NCI-H226 (cell line): Measurements from ENCODE around the gene TSSK2.

Experiments
- DNase-seq: peaks from one replicate; pipeline ENCODE4 v3.0.0-alpha.2; 2015

TSSK2 gene

GRCh38 chr22:19106886-19107729 is 24.0 kb upstream of the TSSK2 start:
- no peak for DNase-seq

GRCh38 chr22:19107730-19108074 is 23.4 kb upstream of the TSSK2 start:
- DNase-seq, result no peak

DNA sequence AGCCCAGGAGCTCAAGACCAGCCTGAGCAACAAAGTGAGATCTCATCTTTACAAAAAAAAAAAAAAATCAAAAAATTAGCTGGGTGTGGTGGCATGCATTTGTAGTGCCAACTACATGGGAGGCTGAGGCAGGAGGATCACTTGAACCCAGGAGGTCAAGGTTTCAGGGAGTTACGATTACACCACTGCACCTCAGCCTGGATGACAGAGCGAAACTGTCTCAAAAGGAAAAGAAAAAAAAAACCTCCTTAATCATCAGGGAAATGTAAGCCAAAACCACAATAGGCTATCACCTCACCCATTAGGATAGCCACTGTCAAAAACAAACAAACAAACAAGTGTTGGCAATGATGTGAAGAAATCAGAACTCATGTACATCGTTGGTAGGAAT is 22.3 kb upstream of the TSSK2 start:
- DNase-seq, result no peak

- DNase-seq, result peak; percentile 59
Observed at GRCh38 chr22:19109198-19110063, 21.7 kb upstream of the TSSK2 start.

- DNase-seq, result no peak
Observed at GRCh38 chr22:19110064-19110458, 21.0 kb upstream of the TSSK2 start.

- no peak for DNase-seq
Observed at GRCh38 chr22:19110646-19111045, 20.5 kb upstream of the TSSK2 start.

GRCh38 chr22:19111140-19111539 is 20.0 kb upstream of the TSSK2 start:
- DNase-seq, result no peak

DNA sequence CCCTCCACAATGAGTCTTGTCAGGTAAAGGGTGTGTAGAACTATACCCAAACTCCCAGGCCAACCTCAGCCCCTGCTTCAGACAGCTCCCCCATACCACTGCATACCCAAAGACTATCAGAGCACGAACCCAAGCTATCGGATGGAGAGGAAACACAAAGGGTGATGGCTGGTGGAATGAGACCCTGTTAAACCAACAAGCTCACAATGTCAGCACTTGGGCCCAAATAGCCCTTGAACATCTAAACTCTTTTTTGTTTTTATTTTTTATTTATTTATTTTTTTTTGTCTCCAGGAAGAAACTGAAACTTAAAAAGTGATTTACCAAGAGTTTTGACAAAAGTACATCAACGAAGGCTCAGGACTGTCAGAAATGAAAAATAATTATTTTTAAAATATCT is 19.5 kb upstream of the TSSK2 start:
- no peak for DNase-seq

DNA sequence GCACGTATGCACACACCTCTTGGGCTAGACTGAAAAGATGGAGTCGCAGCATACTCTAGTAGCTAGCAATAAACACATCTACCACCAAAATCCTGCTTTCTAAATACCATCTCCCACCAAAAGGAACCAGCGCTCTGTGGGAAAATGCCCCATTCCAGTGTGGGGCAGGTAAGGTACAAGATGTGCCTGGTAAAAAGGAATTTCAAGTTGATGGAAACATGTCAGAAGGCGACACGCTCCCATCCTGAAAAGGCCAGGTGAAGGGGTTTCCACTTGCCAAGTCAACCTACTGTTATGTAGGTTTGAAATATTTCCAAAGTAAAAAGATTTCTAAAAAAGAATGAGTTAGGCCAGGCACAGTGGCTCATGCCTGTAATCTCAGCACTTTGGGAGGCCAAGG is 17.7 kb upstream of the TSSK2 start:
- DNase-seq, result no peak

DNA sequence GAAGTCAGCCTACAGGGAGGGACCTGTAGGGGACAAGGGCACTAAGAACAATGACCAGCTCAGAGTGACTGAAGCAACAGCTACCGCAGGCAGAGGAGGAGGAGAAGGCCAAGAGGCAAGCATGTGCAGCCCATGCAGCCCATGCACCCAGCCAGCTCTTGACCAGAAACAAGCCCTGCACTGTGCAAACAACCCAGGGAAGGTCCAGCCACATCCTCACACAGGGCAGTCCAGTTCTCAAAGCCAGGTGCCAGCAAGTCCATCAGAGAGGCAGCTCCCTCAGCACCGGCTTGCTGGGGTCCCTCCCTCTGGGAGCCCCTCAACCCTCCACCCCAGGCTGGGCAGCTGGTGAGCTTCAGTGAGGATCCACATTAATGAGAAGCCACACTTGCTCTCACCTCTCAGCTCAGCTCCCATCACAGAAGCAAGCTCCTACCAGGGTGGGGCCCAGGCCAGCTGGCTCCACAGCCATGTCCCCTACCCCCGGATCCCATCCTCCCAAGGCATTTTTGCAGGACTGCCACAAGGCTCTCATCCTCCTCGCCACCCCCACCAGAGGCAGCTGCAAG is 16.0 kb upstream of the TSSK2 start:
- no peak for DNase-seq

DNA sequence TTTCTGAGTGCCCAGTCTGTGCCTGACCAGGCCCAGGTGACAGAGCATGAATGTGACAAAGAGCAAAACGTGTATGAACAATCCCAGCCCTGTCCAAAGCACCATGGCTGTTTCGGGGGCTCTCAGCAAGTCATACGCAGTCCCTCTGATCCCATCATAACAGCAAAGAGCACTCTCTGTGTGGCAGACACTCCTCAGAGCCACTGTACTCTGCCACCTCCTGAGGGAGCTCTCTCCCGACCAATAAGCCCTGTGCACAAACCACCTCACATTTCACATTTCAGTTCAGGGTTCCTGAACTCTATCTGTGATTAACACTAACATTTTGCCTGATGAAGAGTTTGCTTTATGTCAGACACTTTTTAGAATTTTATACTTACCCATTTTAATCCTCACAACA is 15.5 kb upstream of the TSSK2 start:
- DNase-seq, result no peak

DNA sequence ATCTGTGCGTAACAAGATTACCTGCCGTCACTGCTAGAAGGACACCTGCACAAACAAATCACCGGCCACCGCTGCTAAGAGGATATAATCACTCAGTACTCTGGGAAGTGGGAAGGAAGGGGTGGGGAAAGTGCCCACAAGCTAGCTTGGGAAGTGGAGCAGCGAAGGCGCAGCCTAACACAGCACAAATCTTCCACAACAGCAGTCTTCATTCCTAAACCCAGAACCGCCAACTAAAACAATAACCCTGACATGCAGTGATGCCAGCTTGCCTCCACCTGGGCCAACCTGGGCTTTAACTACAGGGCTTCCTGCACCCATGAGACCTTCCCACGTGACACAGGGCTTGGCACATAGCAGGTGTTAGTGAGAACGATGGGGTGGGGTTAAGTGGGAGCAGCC is 14.0 kb upstream of the TSSK2 start:
- DNase-seq, result no peak

- no peak for DNase-seq
Observed at GRCh38 chr22:19118329-19118880, 12.7 kb upstream of the TSSK2 start.

GRCh38 chr22:19119949-19120348 is 11.2 kb upstream of the TSSK2 start:
- no peak for DNase-seq

- DNase-seq, result peak; percentile 48
Observed at GRCh38 chr22:19120829-19121630, 10.1 kb upstream of the TSSK2 start.

- no peak for DNase-seq
Observed at GRCh38 chr22:19121631-19122142, 9.4 kb upstream of the TSSK2 start.

DNA sequence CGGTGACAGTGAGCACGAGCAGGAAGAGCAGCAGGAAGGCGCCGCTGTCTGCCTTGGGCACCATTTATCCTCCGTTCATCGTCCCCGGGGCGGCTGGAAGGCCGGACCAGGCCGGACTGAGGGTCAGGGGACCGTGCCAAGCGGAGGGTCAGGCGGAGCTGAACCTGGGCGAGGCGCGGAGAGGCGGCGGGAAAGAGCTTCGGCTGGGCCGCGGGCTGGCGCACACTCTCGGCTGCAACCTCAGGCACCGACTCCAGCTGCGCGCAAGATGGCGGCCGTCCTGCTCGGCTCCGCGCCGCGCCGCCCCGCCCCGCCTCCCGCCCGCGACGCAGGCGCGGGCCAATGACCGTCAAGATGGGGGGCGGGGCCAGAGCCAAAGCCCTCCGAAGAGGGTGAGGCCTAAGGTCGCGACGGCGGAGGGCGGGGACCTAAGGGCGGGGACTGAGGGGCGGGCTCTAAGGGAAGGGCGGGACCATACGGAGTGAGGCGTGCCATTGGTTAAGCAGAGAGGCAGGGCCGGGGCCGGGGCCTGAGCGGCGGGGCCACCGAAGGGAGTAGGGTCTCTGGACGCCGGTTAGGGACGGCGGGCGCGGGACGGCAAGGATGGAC is 8.9 kb upstream of the TSSK2 start, which contains the start of gene DGCR2:
DGCR2 (minus strand) TSS at position 270 of the 609 bp plus-strand sequence; CDS start at position 64, 206 bp downstream.
- peak; percentile 68 for DNase-seq

- no peak for DNase-seq
Observed at GRCh38 chr22:19122752-19123492, 8.2 kb upstream of the TSSK2 start.

- no peak for DNase-seq
Observed at GRCh38 chr22:19123936-19124335, 7.2 kb upstream of the TSSK2 start.

DNA sequence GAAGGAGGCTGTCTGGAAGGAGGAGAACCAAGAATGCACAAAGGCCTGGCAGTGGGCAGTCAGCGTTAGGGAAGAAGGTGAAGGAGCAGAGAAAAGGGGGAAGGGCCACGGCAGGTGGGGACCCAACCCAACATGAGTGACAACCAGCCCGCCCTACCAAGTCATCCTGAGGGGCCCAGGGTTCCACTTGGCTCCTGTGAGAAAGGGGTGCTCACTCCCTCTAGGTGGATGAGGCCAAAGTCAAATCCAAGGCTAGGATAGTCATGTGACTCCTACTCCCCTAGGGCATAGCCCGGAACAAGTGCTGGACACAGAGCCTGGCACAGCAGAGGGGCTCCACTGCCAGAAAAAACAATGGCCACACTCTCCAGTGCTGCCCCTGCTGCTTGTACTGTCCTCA is 6.7 kb upstream of the TSSK2 start:
- no peak for DNase-seq

DNA sequence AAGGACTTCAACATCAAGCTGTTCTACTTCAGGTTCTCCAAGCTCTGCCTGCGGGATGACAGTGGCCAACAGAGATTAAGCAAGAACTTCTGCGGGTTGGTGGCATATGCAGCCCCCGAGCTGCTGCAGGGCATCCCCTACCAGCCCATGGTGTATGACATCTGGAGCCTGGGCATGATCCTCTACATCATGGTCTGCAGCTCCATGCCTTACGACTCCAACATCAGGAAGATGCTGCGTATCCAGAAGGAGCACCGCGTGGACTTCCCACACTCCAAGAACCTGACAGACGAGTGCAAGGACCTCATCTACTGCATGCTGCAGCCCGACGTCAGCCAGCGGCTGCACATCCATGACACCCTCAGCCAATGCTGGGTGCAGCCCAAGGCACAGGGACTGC is 6.1 kb upstream of the TSSK2 start:
- no peak for DNase-seq
